Measurements from ENCODE around the gene PRRG4.
"Not testable (repeated sequence)": the region's sequence is repeated elsewhere in the genome, so short reads cannot be mapped to it uniquely, and the experiment has no call there.

The PRRG4 gene

GRCh38 chr11:32887707-32888383 lies 58.1 kb downstream of the PRRG4 start:
- DNase-seq, result not testable (repeated sequence)

GRCh38 chr11:32888384-32888710 lies 58.6 kb downstream of the PRRG4 start:
- DNase-seq, result not testable (repeated sequence)

GRCh38 chr11:32888805-32889204 lies 59.1 kb downstream of the PRRG4 start:
- DNase-seq, result no peak

GRCh38 chr11:32890843-32891656 lies 61.3 kb downstream of the PRRG4 start:
- no peak for DNase-seq

- DNase-seq, result peak in 1 of 2 donors; percentile 7
Measured at GRCh38 chr11:32891657-32892354, 62.1 kb downstream of the PRRG4 start.

GRCh38 chr11:32892355-32893092 lies 62.8 kb downstream of the PRRG4 start, which contains the start of gene QSER1:
Gene QSER1 (plus strand): TSS chr11:32892811. CDS start chr11:32893126, 315 bp downstream.
- peak; percentile 65 for DNase-seq

GRCh38 chr11:32893093-32893342 lies 63.3 kb downstream of the PRRG4 start:
- DNase-seq, result peak in 1 of 2 donors; percentile 44

- DNase-seq, result peak in 1 of 2 donors; percentile 45
Measured at GRCh38 chr11:32893343-32894148, 63.8 kb downstream of the PRRG4 start.

GRCh38 chr11:32894149-32894827 lies 64.6 kb downstream of the PRRG4 start:
- peak; percentile 5 to 34 for DNase-seq

GRCh38 chr11:32894921-32895320 lies 65.2 kb downstream of the PRRG4 start:
- DNase-seq, result no peak

- no peak for DNase-seq
Measured at GRCh38 chr11:32895471-32895870, 65.7 kb downstream of the PRRG4 start.

- no peak for DNase-seq
Measured at GRCh38 chr11:32897103-32897502, 67.4 kb downstream of the PRRG4 start.

- DNase-seq, result no peak
Measured at GRCh38 chr11:32899438-32899837, 69.7 kb downstream of the PRRG4 start.

- no peak for DNase-seq
Measured at GRCh38 chr11:32902089-32902665, 72.5 kb downstream of the PRRG4 start.

GRCh38 chr11:32905028-32905667 lies 75.4 kb downstream of the PRRG4 start:
- DNase-seq, result no peak

Data from CD4-positive, alpha-beta T cell treated with Interleukin-1 beta for 1 hour (primary cell).